Liver (tissue), 9 donors: ENCODE results near the gene KCNQ4. TPM values are rescaled to one million over a fixed set of nuclear protein-coding genes. Genes with fewer than 3 reads are reported as not detected.

Experiments
- DNase-seq: peaks from one replicate; pipeline ENCODE4 v3.0.0-alpha.2; 2017; ENCODE audit warnings: low spot score
- H3K27ac ChIP-seq, 2 donors: one replicate each; pipeline ENCODE4 v1.7.0; 2013; ENCODE audit warnings: inconsistent platforms in 2 of 2, low read length in 2 of 2, control low read depth in 1 of 2, low read depth in 1 of 2, mild to moderate bottlenecking in 1 of 2
- H3K27me3 ChIP-seq, 4 donors: one replicate each; pipeline versions ENCODE4 v1.6.1 to v1.7.0; 2013; ENCODE audit warnings: low read length in 3 of 4, inconsistent platforms in 1 of 4, mild to moderate bottlenecking in 1 of 4, moderate library complexity in 1 of 4; ENCODE audit not compliant: control insufficient read depth in 4 of 4, insufficient read depth in 4 of 4
- H3K36me3 ChIP-seq, 4 donors: one replicate each; pipeline versions ENCODE4 v1.6.1 to v1.7.0; 2013; ENCODE audit warnings: low read length in 3 of 4, mild to moderate bottlenecking in 3 of 4, low read depth in 1 of 4, moderate library complexity in 1 of 4; ENCODE audit not compliant: control insufficient read depth in 4 of 4, insufficient read depth in 3 of 4
- H3K4me1 ChIP-seq, 4 donors: one replicate each; pipeline versions ENCODE4 v1.6.1 to v1.7.0; 2013; ENCODE audit warnings: low read length in 3 of 4, mild to moderate bottlenecking in 3 of 4, moderate library complexity in 1 of 4; ENCODE audit not compliant: control insufficient read depth in 4 of 4, insufficient read depth in 4 of 4
- H3K4me3 ChIP-seq, 3 donors: one replicate each; pipeline versions ENCODE4 v1.6.1 to v1.7.0; 2013; ENCODE audit warnings: low read length in 3 of 3, control low read depth in 1 of 3, low read depth in 1 of 3, mild to moderate bottlenecking in 1 of 3
- H3K9ac ChIP-seq, 2 donors: one replicate each; pipeline ENCODE4 v1.7.0; 2013; ENCODE audit warnings: low read length in 2 of 2, mild to moderate bottlenecking in 2 of 2, moderate library complexity in 2 of 2, control low read depth in 1 of 2, low read depth in 1 of 2
- H3K9me3 ChIP-seq, 4 donors: one replicate each; pipeline versions ENCODE4 v1.6.1 to v1.7.0; 2013; ENCODE audit warnings: low read length in 3 of 4; ENCODE audit not compliant: control insufficient read depth in 4 of 4
- FOXA1 ChIP-seq: IDR thresholded peaks from 2 replicates; pipeline ENCODE4 v1.6.1; 2016; ENCODE audit warnings: antibody characterized with exemption
- HNF4A ChIP-seq, 2 donors: conservative IDR thresholded peaks; 2 replicates each; pipeline ENCODE4 v1.6.1; 2016; ENCODE audit warnings: antibody characterized with exemption in 2 of 2, mild to moderate bottlenecking in 2 of 2
- NR2F2 ChIP-seq: IDR thresholded peaks from 2 replicates; pipeline ENCODE4 v1.6.1; 2016; ENCODE audit warnings: antibody characterized with exemption
- RAD21 ChIP-seq, 2 donors: IDR thresholded peaks; 2 replicates each; pipeline ENCODE4 v1.6.1; 2016; ENCODE audit warnings: antibody characterized with exemption in 2 of 2, mild to moderate bottlenecking in 2 of 2
- RXRA ChIP-seq, 2 donors: IDR thresholded peaks; 2 replicates each; pipeline ENCODE4 v1.6.1; 2017 to 2018; ENCODE audit warnings: antibody characterized with exemption in 2 of 2, mild to moderate bottlenecking in 1 of 2
- YY1 ChIP-seq: IDR thresholded peaks from 2 replicates; pipeline ENCODE4 v1.6.1; 2016; ENCODE audit warnings: antibody characterized with exemption, mild to moderate bottlenecking
- WGBS: extraction: QIAGEN DNeasy Blood & Tissue Kit; methylation state at CpG from one replicate; pipeline ENCODE4 v1.1.7; 2013; 5-methylcytosine and 5-hydroxymethylcytosine counted together
- polyA plus RNA-seq, 2 donors: library from polyadenylated mRNA; stranded (reverse) in 1 of 2; unstranded in 1 of 2; fragments of 200-250 nt in 1 of 2; fragments of >200 nt in 1 of 2; fragmentation: Nextera tagmentation in 1 of 2; extraction: Ambion mirVana in 1 of 2; gene quantifications; one replicate each; pipeline versions ENCODE4 v1.2.1 to v1.2.3, GENCODE V29; 2013 to 2015
- total RNA-seq, 2 donors: library from RNA; depleted of rRNA; stranded (reverse); fragments of >200 nt; gene quantifications; one replicate each; pipeline ENCODE4 v1.2.3, GENCODE V29; 2014
- TF ChIP-seq, protein P1 (sequence below): IDR thresholded peaks from 2 replicates; pipeline ENCODE4 v1.6.1; 2016; ENCODE audit warnings: antibody characterized with exemption
- TF ChIP-seq, protein P2 (sequence below): IDR thresholded peaks from 2 replicates; pipeline ENCODE4 v1.6.1; 2016; ENCODE audit warnings: antibody characterized with exemption, mild to moderate bottlenecking
- TF ChIP-seq, protein P3 (sequence below): IDR thresholded peaks from 2 replicates; pipeline ENCODE4 v1.6.1; 2016; ENCODE audit warnings: antibody characterized with exemption
- TF ChIP-seq, protein P4 (sequence below): IDR thresholded peaks from 2 replicates; pipeline ENCODE4 v1.6.1; 2016; ENCODE audit warnings: antibody characterized with exemption
- donor health status: healthy.
- donor health status: healthy.
- donor health status: healthy.
- donor health status: healthy.
- donor health status: healthy.

Gene KCNQ4
- total and polyA plus RNA-seq, 4 donors, result 0.10 to 2.1 (median 0.27) TPM

DNA sequence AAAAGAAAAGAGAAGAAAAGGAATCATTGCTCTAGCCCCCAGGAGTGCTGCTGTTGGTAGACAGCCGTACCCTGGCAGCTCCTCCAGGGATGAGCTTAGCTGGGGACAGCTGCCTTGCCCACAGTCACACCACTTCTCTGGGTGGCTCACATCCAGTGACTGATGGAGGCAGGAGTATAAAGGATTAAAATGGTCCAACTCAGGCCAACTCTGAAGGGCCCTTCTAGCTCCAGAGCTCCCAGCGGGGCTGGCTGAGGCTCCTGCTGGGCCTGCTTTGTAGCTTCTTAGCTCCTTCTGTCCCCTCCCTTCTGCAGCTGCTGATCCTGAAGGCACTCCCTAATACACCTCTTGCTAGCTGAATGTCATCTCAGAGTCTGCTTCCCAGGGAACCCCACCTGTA lies 74.2 kb downstream of the KCNQ4 start:
- DNase-seq, result no peak

DNA sequence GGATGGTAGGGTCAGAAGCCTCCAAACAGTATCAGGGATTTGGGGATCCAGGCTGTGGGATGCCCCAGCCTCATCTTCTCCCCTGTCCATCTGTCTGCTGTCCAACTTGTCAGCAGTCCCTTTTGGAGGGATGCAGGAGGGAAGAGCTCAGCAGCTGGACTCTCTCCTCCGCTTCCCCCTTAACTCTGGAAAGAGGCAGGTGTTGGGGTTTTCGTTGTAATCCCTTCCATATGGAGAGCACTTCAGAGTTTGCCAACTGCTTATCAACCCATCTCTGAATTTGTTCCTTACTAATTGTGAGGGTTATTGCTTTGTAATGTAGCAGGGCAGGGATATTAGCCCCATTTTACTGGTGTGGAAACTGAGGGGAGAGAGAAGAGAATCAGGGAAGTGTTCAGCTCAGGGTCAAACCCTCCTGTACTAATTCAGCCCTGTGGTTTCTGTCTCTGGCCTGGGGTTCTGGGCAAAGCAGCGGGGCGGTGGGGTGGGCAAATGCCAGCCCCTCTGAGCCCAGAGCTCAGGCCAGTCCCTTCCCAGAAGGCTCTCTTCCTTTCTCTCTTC lies 75.3 kb downstream of the KCNQ4 start:
- Histone ChIP-seq H3K4me3 (no peak overlapping the region), H3K9ac (no peak overlapping the region), H3K9me3 (no peaks in the 10 kb centered on the region), H3K27ac (no peak overlapping the region), H3K27me3 (no peaks in the 10 kb centered on the region), H3K36me3 (no peaks in the 10 kb centered on the region), H3K4me1 (peaks cover 4 to 15% (median 12%) of the 10 kb centered on the region in 4 donors)
- WGBS, result 96% methylated on average over 4 of the region's 4 CpGs
- DNase-seq, result no peak
- TF ChIP-seq, protein P1, sequence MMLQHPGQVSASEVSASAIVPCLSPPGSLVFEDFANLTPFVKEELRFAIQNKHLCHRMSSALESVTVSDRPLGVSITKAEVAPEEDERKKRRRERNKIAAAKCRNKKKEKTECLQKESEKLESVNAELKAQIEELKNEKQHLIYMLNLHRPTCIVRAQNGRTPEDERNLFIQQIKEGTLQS, result no peak
- TF ChIP-seq, protein P2, sequence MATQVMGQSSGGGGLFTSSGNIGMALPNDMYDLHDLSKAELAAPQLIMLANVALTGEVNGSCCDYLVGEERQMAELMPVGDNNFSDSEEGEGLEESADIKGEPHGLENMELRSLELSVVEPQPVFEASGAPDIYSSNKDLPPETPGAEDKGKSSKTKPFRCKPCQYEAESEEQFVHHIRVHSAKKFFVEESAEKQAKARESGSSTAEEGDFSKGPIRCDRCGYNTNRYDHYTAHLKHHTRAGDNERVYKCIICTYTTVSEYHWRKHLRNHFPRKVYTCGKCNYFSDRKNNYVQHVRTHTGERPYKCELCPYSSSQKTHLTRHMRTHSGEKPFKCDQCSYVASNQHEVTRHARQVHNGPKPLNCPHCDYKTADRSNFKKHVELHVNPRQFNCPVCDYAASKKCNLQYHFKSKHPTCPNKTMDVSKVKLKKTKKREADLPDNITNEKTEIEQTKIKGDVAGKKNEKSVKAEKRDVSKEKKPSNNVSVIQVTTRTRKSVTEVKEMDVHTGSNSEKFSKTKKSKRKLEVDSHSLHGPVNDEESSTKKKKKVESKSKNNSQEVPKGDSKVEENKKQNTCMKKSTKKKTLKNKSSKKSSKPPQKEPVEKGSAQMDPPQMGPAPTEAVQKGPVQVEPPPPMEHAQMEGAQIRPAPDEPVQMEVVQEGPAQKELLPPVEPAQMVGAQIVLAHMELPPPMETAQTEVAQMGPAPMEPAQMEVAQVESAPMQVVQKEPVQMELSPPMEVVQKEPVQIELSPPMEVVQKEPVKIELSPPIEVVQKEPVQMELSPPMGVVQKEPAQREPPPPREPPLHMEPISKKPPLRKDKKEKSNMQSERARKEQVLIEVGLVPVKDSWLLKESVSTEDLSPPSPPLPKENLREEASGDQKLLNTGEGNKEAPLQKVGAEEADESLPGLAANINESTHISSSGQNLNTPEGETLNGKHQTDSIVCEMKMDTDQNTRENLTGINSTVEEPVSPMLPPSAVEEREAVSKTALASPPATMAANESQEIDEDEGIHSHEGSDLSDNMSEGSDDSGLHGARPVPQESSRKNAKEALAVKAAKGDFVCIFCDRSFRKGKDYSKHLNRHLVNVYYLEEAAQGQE, result no peak
- TF ChIP-seq YY1 (no peak), NR2F2 (no peak), RXRA (IDR thresholded peaks at IDR 0.05) (no peak)
- TF ChIP-seq, protein P3, sequence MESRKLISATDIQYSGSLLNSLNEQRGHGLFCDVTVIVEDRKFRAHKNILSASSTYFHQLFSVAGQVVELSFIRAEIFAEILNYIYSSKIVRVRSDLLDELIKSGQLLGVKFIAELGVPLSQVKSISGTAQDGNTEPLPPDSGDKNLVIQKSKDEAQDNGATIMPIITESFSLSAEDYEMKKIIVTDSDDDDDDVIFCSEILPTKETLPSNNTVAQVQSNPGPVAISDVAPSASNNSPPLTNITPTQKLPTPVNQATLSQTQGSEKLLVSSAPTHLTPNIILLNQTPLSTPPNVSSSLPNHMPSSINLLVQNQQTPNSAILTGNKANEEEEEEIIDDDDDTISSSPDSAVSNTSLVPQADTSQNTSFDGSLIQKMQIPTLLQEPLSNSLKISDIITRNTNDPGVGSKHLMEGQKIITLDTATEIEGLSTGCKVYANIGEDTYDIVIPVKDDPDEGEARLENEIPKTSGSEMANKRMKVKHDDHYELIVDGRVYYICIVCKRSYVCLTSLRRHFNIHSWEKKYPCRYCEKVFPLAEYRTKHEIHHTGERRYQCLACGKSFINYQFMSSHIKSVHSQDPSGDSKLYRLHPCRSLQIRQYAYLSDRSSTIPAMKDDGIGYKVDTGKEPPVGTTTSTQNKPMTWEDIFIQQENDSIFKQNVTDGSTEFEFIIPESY, result no peak

More for the DNA sequence above, 74.2 kb downstream of the KCNQ4 start:
- peaks cover 4 to 12% (median 10%) of the 10 kb centered on the region in 4 donors for H3K4me1 ChIP-seq
- no peaks in the 10 kb centered on the region for H3K36me3 ChIP-seq
- no peaks in the 10 kb centered on the region for H3K27me3 ChIP-seq
- TF ChIP-seq, protein P3, result no peak
- TF ChIP-seq, protein P4, sequence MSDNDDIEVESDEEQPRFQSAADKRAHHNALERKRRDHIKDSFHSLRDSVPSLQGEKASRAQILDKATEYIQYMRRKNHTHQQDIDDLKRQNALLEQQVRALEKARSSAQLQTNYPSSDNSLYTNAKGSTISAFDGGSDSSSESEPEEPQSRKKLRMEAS, result no peak
- TF ChIP-seq, protein P2, result no peak
- TF ChIP-seq HNF4A (conservative IDR thresholded peaks at IDR 0.05), result no peak
- no peak for TF ChIP-seq FOXA1
- TF ChIP-seq RXRA (IDR thresholded peaks at IDR 0.05), result no peak
- TF ChIP-seq RAD21 (IDR thresholded peaks at IDR 0.05), result no peak
- TF ChIP-seq NR2F2, result no peak
- WGBS, result 97% methylated on average over 2 of the region's 2 CpGs
- no peak overlapping the region for H3K27ac ChIP-seq
- H3K9ac ChIP-seq, result no peak overlapping the region
- no peaks in the 10 kb centered on the region for H3K9me3 ChIP-seq
- H3K4me3 ChIP-seq, result no peak overlapping the region
